DOHH2 (cell line): ENCODE data around the gene ZNF100.
"Not testable (repeated sequence)": the region's sequence is repeated elsewhere in the genome, so short reads cannot be mapped to it uniquely, and the experiment has no call there.

ENCODE experiments used
- H3F3A ChIP-seq: fragments of 200-600 bp; sonication (generic), shearing (Covaris generic); 2 replicates; pipeline ENCODE4 v1.6.0; 2016; ENCODE audit warnings: antibody characterized with exemption, mild to moderate bottlenecking; ENCODE audit not compliant: control insufficient read depth, insufficient read depth
- H3K27ac ChIP-seq: fragments of 200-600 bp; sonication (generic); 2 replicates; pipeline ENCODE4 v1.5.1; 2014; ENCODE audit warnings: low read depth, mild to moderate bottlenecking, low read length, moderate library complexity
- H3K27me3 ChIP-seq: fragments of 200-600 bp; sonication (generic); 2 replicates; pipeline ENCODE4 v1.6.1; 2014; ENCODE audit warnings: mild to moderate bottlenecking, low read length, mixed read lengths; ENCODE audit not compliant: control insufficient read depth
- H3K36me3 ChIP-seq: fragments of 200-600 bp; sonication (generic); 2 replicates; pipeline ENCODE4 v1.6.1; 2014; ENCODE audit warnings: mild to moderate bottlenecking, low read length, moderate library complexity, mixed read lengths; ENCODE audit not compliant: control insufficient read depth
- H3K4me1 ChIP-seq: fragments of 200-600 bp; sonication (generic); 2 replicates; pipeline ENCODE4 v1.6.1; 2014; ENCODE audit warnings: mild to moderate bottlenecking, low read length, mixed read lengths; ENCODE audit not compliant: control insufficient read depth
- H3K4me2 ChIP-seq: fragments of 200-600 bp; sonication (generic); 2 replicates; pipeline ENCODE4 v1.6.0; 2014; ENCODE audit warnings: mild to moderate bottlenecking, low read length, moderate library complexity
- H3K4me3 ChIP-seq: fragments of 200-600 bp; sonication (generic); 2 replicates; pipeline ENCODE4 v1.5.1; 2014; ENCODE audit warnings: mild to moderate bottlenecking, low read length, mixed read lengths
- H3K79me2 ChIP-seq: fragments of 200-600 bp; sonication (generic); 2 replicates; pipeline ENCODE4 v1.6.1; 2014; ENCODE audit warnings: mild to moderate bottlenecking, low read length, mixed read lengths; ENCODE audit not compliant: control insufficient read depth
- H3K9me2 ChIP-seq: fragments of 200-600 bp; sonication (generic); replicated peaks from 2 replicates; pipeline ENCODE4 v1.6.1; 2014; ENCODE audit warnings: mild to moderate bottlenecking, low read length, mixed read lengths; ENCODE audit not compliant: control insufficient read depth
- H3K9me3 ChIP-seq: fragments of 200-600 bp; sonication (generic); 2 replicates; pipeline ENCODE4 v1.6.1; 2014; ENCODE audit warnings: antibody characterized with exemption, low read length, mixed read lengths; ENCODE audit not compliant: control insufficient read depth, insufficient read depth
- H4K20me1 ChIP-seq: fragments of 200-600 bp; sonication (generic); 2 replicates; pipeline ENCODE4 v1.6.0; 2014; ENCODE audit warnings: low read depth, mild to moderate bottlenecking, antibody characterized with exemption, low read length, moderate library complexity; ENCODE audit not compliant: control insufficient read depth, insufficient read depth
- CTCF ChIP-seq: fragments of 200-600 bp; sonication (generic); IDR thresholded peaks from one replicate; pipeline ENCODE4 v1.5.1; 2014; ENCODE audit warnings: antibody characterized with exemption, mild to moderate bottlenecking, low read depth, low read length; ENCODE audit not compliant: poor library complexity, severe bottlenecking
- EZH2phosphoT487 ChIP-seq: fragments of 200-600 bp; sonication (generic); IDR thresholded peaks from 2 replicates; pipeline ENCODE4 v1.6.1; 2017; ENCODE audit warnings: borderline replicate concordance, mild to moderate bottlenecking, antibody characterized with exemption, low read length, moderate library complexity, mixed read lengths

ZNF100 gene

GRCh38 chr19:21786936-21787335 is 19.6 kb upstream of the ZNF100 start:
- no peak overlapping the region for H3K4me2 ChIP-seq
- H4K20me1 ChIP-seq, result no peaks in the 10 kb centered on the region
- peaks cover 2% of the 10 kb centered on the region; the same call in 1 of the 2 replicates for H3K9me3 ChIP-seq
- no peaks in the 10 kb centered on the region for H3K27me3 ChIP-seq
- no peaks in the 10 kb centered on the region for H3K36me3 ChIP-seq
- TF ChIP-seq CTCF (no peak), EZH2phosphoT487 (no peak)
- no peaks in the 10 kb centered on the region for H3F3A ChIP-seq
- no peak overlapping the region for H3K27ac ChIP-seq
- H3K79me2 ChIP-seq, result no peaks in the 10 kb centered on the region
- H3K4me1 ChIP-seq, result no peaks in the 10 kb centered on the region; the same call in 1 of the 2 replicates
- no peak overlapping the region for H3K4me3 ChIP-seq
- H3K9me2 ChIP-seq, result no peaks in the 10 kb centered on the region

GRCh38 chr19:21775792-21776191 is 8.4 kb upstream of the ZNF100 start:
- H3K4me3 ChIP-seq, H3K79me2 ChIP-seq, H3K4me2 ChIP-seq, H3K27ac ChIP-seq, H3K4me1 ChIP-seq, H3F3A ChIP-seq, H3K27me3 ChIP-seq, H4K20me1 ChIP-seq, H3K9me3 ChIP-seq, H3K9me2 ChIP-seq, H3K36me3 ChIP-seq: not testable (repeated sequence)

- H3K4me2 ChIP-seq, result peak overlapping the region; percentile 71
- peak overlapping the region; percentile 80 for H3K27ac ChIP-seq
- H3K79me2 ChIP-seq, result peaks cover 39% of the 10 kb centered on the region
- H3K36me3 ChIP-seq, result peaks cover 48% of the 10 kb centered on the region
- H3K4me1 ChIP-seq, H3F3A ChIP-seq, H4K20me1 ChIP-seq, H3K9me2 ChIP-seq, H3K27me3 ChIP-seq: not testable (repeated sequence)
- H3K9me3 ChIP-seq, result peaks cover 25% of the 10 kb centered on the region
- peak overlapping the region; percentile 99 for H3K4me3 ChIP-seq
These were observed 694 bp downstream of the ZNF100 start for GRCh38 chr19:21766705-21767064.

- TF ChIP-seq CTCF (no peak), EZH2phosphoT487 (no peak)
- Histone ChIP-seq H3K9me2 (no peaks in the 10 kb centered on the region), H3K36me3 (peaks cover 61% of the 10 kb centered on the region), H4K20me1 (no peaks in the 10 kb centered on the region), H3K9me3 (peaks cover 26% of the 10 kb centered on the region), H3K27me3 (no peaks in the 10 kb centered on the region), H3F3A (peaks cover 2% of the 10 kb centered on the region; the same call in 1 of the 2 replicates), H3K4me3 (no peak overlapping the region), H3K4me1 (peaks cover 8% of the 10 kb centered on the region), H3K4me2 (no peak overlapping the region), H3K79me2 (peaks cover 39% of the 10 kb centered on the region), H3K27ac (no peak overlapping the region)
These were observed 2.2 kb downstream of the ZNF100 start for GRCh38 chr19:21765151-21765550.

GRCh38 chr19:21761547-21761946 is 5.8 kb downstream of the ZNF100 start:
- not testable (repeated sequence) for H3K9me2 ChIP-seq, H3K4me2 ChIP-seq, H3K4me1 ChIP-seq, H4K20me1 ChIP-seq, H3K27ac ChIP-seq, H3F3A ChIP-seq, H3K4me3 ChIP-seq, H3K27me3 ChIP-seq
- H3K9me3 ChIP-seq, result peaks cover 25% of the 10 kb centered on the region
- peaks cover 56% of the 10 kb centered on the region for H3K79me2 ChIP-seq
- H3K36me3 ChIP-seq, result peaks cover 90% of the 10 kb centered on the region
